Amygdala (tissue), 56 donors: ENCODE results near the gene TNFRSF4.

Experiments
- DNase-seq, 56 donors: peaks; one replicate each; lab custom pipeline; 2025; lab: John Stamatoyannopoulos, UW

Gene TNFRSF4

DNA sequence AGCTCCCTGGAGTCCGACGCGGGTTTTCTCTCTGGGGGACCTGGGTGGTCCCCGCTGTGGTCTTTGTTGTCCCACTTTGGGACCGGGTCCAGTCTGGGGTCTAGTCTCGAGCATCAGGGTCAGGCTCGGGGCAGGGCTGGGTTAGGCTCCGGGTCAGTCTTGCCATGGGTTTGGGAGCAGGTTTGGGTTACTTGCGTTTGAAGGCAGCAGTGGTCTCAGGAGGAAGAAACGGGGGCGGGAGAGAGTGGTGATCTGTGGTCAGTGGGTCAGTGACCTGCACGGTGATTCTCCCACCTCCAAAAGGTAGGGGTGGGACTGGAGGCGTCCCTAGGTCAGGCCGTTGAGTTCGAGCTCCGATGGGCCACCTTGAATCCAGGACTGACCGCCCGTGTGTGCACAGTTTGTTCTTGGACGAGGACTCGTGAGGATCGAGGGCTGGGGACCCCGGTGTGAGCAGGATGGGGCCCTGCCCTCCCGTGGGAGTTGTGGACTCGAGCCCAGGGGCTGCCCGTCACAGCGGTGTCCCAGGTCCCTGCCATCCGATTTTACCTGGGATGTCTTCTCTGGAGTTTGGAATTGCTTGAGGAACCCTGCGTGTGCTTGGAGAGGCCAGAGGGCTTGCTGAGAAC, 20.3 kb upstream of the TNFRSF4 start:
- DNase-seq: no peak

DNA sequence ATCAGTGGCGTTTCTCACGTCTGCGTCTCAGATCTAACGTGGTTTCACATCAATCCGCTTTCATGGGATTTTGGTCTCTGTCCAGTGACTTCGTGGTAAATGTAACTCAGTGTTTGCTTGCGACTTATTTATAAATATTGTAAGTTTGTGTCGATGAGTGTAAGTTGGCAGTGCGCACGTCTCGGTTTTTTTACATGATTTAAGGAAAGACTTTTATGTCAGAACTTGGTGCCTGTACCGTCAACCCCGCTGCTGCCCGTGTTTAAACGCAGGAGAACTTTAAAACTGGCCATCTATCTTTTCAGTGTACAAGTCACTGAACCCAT, 19.6 kb upstream of the TNFRSF4 start:
- no peak for DNase-seq

DNA sequence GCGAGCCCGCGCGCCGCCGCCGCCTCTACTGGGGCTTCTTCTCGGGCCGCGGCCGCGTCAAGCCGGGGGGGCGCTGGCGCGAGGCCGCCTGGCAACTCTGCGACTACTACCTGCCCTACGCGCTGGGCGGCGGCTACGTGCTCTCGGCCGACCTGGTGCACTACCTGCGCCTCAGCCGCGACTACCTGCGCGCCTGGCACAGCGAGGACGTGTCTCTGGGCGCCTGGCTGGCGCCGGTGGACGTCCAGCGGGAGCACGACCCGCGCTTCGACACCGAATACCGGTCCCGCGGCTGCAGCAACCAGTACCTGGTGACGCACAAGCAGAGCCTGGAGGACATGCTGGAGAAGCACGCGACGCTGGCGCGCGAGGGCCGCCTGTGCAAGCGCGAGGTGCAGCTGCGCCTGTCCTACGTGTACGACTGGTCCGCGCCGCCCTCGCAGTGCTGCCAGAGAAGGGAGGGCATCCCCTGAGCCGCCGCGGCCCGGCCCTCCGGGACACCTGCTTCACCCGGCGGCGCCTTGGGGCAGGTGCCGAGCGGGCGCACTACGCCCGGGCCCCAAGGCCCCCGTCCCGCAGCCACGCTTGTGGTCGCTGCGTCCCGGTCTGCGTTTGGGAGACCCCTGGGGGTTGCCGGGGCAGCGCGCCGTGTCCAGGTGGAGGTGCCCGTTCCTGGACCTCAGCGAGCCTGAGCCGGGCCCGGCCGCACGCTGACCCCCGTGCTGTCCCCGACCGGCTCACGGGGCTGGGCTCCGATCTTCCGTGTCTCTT, 19.0 kb upstream of the TNFRSF4 start:
- peak in 1 of 56 donors; percentile 43 for DNase-seq

DNA sequence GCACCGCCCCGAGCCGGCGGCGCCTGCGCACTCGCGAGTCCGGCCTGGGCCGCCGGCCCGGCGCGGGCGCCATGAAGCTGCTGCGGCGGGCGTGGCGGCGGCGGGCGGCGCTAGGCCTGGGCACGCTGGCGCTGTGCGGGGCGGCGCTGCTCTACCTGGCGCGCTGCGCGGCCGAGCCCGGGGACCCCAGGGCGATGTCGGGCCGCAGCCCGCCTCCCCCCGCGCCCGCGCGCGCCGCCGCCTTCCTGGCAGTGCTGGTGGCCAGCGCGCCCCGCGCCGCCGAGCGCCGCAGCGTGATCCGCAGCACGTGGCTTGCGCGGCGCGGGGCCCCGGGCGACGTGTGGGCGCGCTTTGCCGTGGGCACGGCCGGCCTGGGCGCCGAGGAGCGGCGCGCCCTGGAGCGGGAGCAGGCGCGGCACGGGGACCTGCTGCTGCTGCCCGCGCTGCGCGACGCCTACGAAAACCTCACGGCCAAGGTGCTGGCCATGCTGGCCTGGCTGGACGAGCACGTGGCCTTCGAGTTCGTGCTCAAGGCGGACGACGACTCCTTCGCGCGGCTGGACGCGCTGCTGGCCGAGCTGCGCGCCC, 18.3 kb upstream of the TNFRSF4 start, which contains the start of gene B3GALT6:
TSS of gene B3GALT6 (plus strand) at position 30 of the 588 bp plus-strand sequence. CDS start at position 72, 42 bp downstream.
- peak in 3 of 56 donors; percentile 40 to 68 (median 66) for DNase-seq

DNA sequence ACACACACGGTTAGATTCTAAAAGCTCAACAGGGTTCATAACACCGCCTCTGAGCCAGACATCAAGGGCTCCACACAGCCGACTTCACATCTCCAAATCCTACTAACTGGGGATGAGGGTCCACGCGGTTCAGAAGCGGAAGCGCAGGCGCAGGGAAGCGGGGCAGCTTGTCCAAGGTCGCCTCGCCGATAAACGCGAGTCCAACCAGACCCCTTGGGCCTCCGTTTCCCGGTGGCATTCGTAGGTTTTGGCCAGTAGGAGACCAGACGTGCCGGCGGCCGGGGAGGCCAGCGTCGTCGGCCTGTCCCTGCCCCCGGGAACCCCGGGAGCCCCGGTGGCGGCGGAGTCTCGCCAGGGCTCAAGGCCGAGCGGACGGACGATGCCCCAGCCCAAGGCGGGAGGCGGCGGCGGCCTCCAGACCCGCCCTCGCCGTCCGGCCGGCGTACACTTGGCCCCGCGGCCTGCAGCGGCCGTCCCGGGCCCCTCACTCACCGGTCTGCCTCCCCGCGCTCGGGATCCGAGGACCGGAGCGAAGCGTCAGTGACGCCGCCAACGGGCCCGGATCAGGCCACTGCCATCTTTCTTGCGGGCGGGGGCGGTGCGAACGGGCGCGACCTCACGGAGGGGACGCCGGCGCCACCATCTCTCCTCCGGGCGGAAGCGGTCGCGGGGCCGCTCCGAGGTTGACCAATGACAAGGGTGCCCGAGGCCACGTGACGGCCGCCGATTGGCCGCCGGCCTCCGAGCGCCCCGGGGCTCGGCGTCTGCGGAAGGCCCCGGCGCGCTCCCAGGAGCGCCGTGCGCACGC, 17.7 kb upstream of the TNFRSF4 start, which contains the start of gene SDF4:
TSS of gene SDF4 (minus strand) at position 602 of the 808 bp plus-strand sequence. CDS start 3,229 bp downstream, outside the sequence.
- peak; percentile 59 to 98 (median 91) for DNase-seq

DNA sequence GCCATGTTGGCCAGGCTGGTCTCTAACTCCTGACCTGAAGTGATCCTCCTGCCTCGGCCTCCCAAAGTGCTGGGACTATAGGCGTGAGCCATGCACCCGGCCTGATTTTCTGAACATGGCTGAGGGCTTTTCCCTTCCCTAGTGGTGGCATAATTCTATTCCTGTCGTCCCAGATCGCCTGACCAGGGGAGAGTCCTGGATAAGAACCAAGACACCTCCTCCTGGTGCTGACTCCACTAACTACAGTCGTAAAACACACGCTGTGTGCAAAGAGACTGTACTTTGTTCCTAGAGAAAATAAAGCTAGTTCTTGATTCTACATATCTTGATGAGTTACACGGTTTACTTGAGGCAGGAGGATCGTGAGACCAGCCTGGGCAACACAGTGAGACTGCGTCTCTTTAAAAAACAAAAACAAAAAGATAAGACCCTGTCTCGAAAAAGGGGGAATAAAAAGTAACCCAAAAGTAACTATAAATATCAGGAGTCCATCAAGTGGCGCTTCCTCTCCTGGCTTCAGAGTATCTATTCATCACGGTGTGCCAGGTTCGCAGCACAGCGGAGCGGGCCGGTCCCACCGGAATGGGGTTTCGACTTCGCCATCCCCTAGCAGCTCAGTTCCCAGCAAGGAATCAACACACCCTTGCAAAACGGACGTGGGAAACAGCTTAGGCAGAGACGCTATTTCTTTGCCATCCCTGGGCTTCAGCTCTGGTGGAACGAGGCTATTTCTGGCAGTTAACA, 16.9 kb upstream of the TNFRSF4 start:
- DNase-seq: no peak

DNA sequence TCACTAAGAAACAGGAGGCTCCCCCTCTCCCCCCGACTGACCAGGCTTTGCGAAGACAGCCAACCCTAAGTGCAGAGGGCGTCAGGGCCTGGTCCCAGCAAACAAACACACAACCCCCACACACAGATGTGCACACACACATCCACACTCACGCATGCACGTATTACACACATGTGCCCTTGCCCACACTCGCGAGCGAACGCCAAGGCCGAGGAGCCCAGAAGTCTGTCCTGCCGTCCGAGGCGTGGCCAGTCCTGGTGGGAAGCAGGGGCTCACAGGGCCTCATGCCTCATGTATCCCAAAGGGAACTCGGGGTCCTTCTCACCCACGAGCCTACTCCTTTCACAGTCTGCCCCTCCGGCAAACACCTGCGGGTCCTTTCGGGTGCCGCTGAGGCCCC, 15.8 kb upstream of the TNFRSF4 start:
- no peak for DNase-seq

DNA sequence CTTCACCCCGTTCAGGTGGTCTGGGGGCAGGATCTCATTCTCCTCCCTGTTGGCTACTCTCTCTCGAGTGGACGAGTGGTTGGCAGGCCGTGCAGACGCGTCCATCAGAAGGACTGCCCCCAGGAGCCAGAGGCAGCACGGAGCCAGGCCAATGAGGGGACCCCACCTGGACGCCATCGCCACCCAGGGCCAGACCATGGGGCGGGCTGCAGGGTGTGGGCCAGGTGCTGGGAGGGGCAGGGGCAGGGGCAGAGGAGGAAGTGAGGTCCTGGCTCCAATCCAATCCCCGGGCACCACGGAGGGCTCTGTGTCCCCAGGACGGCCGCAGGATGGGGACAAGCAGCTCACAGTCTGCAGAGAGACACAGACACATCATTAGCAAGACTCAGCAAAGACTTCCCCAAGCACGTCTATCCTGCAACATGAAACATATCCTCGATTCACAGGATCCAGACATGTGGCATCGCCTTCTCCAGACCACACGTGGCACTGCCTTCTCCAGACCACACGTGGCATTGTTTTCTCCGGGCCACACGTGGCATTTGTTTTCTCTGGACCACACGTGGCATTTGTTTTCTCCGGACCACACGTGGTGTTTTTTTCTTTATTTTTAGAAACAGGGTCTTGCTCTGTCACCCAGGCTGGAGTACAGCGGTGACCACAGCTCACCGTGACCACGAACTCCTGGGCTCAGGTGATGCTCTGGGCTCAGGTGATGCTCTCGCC, 14.8 kb upstream of the TNFRSF4 start:
- no peak for DNase-seq

DNA sequence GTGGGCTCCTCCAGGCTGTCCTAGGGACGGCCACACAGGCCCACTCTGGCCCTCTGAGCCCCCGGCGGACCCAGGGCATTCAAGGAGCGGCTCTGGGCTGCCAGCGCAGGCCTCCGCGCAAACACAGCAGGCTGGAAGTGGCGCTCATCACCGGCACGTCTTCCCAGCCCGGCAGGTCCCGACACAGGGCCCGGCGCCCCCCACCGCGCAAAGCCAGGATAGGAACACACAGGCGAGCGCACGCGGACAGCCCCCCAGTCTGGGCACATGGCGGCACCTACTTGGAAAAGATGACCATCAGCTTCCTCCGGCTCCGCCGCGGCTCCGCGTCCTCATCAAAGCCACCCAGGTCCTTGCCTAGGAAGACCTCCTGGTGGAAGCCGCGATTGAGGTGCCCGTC, 14.2 kb upstream of the TNFRSF4 start:
- DNase-seq: no peak

DNA sequence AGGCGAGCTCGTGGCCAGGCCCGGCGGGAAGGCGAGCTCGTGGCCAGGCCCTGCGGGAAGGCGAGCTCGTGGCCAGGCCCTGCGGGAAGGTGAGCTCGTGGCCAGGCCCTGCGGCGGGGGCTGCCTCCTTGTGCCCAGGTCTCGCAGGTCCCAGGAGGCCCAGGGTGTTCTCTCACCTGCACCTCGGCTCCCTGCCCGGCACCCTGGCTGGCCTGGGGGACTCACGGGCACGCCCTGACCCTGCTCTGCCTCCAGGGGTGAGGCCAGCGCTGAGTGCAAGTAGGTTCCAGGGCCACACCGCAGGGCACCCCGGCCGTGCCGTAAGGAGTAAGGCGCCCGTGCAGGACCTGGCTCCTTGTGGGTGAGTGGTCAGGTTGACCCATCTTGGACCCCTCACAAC, 13.4 kb upstream of the TNFRSF4 start:
- no peak for DNase-seq

DNA sequence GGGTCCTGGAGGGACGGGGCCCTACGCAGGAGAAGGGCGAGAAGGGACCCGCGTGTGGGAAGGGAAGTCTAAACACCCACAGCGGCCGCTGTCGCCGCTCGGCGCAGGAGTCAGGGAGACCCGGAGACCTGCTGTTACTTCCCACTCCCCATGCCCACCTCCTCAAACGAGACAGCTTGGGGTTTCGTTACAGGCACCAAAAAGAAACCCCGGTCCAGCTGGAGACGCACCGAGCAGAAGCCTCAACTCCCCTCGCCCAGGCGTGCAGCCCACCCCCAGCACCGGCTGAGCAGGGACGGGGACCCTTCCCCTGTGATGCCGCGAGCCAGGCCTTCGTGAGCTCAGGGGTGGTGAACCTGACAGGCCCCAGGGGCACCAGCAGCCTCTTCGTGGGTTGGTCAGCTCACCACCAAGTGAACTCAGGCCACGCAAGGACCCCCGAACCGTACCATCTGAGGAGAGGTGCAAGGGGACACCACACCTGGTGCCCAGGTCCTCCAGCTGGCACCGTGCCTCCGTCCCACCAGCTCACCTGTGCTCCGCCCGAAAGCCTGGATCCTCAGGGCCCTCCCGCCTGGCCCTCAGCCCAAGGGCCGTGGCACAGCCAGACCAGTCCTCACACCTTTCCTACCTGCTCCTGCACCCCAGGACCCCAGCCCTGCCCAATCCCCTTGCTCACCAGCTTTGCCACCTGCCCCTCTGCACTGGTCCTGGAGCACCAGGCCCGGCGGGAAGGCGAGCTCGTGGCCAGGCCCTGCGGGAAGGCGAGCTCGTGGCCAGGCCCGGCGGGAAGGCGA, 12.8 kb upstream of the TNFRSF4 start:
- no peak for DNase-seq

DNA sequence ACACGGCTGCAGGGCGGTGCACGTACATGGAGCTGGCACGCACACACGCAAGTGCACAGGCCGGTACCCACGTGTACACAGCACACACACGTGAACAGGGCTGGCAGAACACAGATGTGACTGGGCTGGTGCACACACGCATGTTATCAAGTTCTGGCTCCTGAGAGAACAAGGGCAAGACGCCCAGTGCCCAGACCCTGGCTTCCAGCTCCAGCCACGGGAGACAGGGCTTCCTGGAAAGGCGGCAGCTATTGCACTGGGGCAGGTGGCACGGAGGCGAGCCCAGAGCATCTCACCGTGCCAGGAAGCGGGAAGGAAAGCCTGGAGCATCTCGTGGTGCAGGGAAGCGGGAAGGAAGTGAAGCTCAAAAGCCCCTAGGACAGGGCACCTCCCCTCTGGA, 12.0 kb upstream of the TNFRSF4 start:
- DNase-seq: peak in 1 of 56 donors; percentile 12

DNA sequence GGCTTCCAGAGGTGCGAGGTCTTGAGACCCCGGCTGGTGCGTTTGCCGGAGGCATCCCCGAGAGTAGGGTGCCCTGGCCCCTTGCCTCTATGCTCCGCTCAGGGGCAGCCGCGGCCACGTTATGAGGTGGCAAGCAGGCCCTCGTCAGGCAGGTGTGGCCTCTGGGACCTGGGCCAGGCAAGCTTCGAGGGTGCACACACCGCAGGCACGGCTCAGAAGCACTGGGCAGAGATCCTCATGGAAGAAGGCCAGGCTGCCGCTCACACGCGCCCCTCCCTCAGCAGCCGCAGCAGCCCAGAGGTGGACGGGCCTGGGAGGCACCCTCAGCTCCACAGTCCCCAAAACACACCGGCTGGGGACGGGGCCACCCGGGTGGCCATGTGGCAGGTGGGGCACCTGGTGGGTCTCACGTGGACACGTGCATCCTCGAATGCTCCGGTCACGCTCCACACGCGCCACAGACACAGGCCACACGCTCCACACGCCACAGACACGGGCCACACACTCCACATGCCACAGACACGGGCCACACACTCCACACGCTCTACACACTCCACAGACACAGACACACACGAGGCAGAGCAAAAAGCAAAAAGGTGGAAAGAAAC, 11.4 kb upstream of the TNFRSF4 start:
- no peak for DNase-seq

DNA sequence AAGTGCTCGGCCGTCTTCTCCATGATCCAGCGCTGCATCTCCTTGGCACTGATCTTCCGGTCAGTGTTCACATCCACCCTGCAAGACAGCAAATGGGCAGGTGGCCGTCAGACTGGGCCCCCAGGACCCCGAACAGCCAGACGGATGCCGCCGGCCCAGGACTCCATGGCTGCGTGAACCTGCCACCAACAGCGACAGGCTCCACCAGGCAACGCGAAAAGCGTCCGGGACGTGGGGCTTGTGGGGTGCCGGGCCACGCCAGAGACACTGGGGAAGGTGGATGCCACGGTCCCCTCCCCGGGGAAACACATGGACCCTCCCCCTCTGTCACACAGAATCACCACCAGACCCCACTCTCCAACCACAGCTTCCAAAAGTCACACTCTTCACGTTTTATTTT, 9.9 kb upstream of the TNFRSF4 start:
- DNase-seq: no peak

DNA sequence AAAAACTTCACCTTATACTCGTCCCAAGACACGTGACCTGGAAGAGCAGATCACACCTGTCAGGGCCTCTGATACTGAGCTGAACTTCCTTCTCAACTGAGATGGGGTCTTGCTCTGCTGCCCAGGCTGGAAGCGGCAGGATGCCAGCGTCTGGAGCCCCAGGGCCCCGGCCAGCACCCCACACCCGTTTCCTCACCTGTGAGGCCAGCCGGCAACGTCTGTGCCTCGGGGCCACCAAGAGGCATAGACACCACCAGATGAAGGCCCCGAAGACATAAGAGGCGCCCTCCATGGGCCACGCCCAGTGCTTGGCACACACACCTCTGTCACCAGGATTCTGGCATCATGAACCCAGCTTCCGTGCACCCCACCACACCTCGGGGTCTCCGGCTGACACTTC, 9.4 kb upstream of the TNFRSF4 start:
- no peak for DNase-seq

DNA sequence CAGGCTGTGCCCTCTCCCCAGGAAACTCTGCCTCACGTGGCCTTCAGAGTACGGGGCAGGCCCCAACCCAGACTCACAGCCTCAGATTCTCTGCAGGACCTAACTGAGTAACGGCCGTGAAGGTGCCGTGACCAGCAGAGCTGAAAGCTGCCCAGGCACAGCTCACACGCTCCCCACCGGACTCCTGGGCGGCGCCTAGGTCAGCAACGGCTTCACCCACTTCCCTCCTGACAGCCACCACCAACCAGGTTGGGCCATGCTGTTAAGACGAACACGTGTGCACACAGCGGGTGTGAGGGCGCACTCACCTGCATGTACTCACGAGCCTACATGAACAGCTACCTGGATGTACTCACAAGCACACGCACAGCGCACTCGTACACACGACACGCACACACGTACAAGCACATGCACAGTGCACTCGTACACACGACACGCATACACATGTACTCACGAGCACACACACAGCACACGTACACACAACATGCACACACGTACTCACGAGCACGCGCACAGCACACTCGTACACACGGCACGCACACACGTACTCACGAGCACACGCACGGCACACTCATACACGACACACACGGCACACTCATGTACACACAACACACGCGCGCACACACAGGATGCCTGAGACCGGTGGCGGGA, 8.7 kb upstream of the TNFRSF4 start:
- no peak for DNase-seq

DNA sequence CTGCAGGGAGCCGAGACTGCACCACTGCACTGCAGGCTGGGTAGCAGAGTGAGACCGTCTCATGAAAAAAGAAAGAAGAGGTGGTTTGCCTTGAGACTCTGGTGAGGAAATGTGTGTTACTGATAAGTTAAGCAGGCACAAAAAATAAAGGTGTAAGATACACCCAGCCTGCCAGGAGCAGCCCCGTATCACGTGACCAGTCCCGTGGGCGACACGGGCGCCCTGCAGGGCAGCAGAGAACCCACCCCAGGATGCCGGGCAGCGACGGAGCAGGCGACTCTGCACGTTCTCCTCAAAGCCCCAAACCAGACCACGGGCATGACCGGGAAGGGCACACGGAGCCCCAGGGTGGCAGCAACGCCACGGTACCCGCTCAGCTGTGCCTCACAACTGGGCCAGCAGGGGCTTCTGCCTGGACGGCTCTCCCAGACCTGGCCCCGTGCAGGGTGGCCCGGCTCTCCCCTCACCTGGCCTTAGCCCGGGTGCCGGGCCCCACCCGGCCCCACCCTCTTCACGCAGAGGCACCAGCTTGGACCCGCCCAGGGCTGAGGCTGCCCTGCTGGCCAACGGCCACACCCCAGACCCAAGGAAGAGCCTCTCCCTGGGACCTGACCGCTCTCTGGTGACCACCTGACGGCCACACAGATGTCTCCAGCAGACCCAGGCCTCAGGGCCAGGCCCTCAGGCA, 8.1 kb upstream of the TNFRSF4 start:
- no peak for DNase-seq
